ENCODE data around the gene TMPRSS3. TPM values are rescaled to one million over a fixed set of nuclear protein-coding genes. Genes with fewer than 3 reads are reported as not detected.

The TMPRSS3 gene
- total and polyA plus RNA-seq, 2 donors (not counting 1 experiment from before 2014, with no cell fraction given): 0.10 to 0.12 TPM

- Histone ChIP-seq H3K4me3 (ENCODE audit: control extremely low read depth in 1 of 5, extremely low read depth in 1 of 5, insufficient read depth in 1 of 5, low read depth in 2 of 5, low read length in 4 of 5) (no peak overlapping the region), H3K36me3 (replicated peaks in 1 of 2; ENCODE audit: control extremely low read depth in 1 of 2, control insufficient read depth in 1 of 2, extremely low read depth in 1 of 2, insufficient read depth in 2 of 2, low read length in 1 of 2) (no peaks in the 10 kb centered on the region), H3K27me3 (replicated peaks in 1 of 4; ENCODE audit: control extremely low read depth in 1 of 4, control insufficient read depth in 3 of 4, insufficient read depth in 4 of 4, low read length in 3 of 4) (peaks cover 0 to 11% (median 0%) of the 10 kb centered on the region in 4 experiments), H3K4me2 (replicated peaks; ENCODE audit: low read depth, low read length, poor library complexity, severe bottlenecking) (no peak overlapping the region), H3K4me1 (ENCODE audit: control insufficient read depth in 2 of 2, insufficient read depth in 2 of 2, low read length in 2 of 2) (no peaks in the 10 kb centered on the region), H4K20me1 (ENCODE audit: control insufficient read depth, insufficient read depth, low read length, poor library complexity, severe bottlenecking) (no peaks in the 10 kb centered on the region), H3K27ac (ENCODE audit: low read length in 2 of 2) (no peak overlapping the region), H3K79me2 (ENCODE audit: control insufficient read depth, insufficient read depth, low read length) (no peaks in the 10 kb centered on the region), H3K9me3 (ENCODE audit: control extremely low read depth in 1 of 3, control insufficient read depth in 2 of 3, insufficient read depth in 1 of 3, low read length in 2 of 3) (no peaks in the 10 kb centered on the region), H2AFZ (ENCODE audit: insufficient read depth, low read depth, low read length, poor library complexity, severe bottlenecking) (no peak overlapping the region), H3K9ac (ENCODE audit: low read length) (no peak overlapping the region)
- no peak for ATAC-seq (ENCODE audit: low read depth)
- TF ChIP-seq EZH2 (IDR thresholded peaks at IDR 0.05; ENCODE audit: borderline replicate concordance, insufficient read depth, low read depth, low read length, poor library complexity, severe bottlenecking): no peak
- TF ChIP-seq CTCF (IDR thresholded peaks at IDR 0.05): no peak
- WGBS (ENCODE audit: insufficient coverage): 96% methylated on average over 11 of the region's 15 CpGs
- no peak for DNase-seq
- Mint-ChIP-seq H3K27me3 (peaks cover 14% of the 10 kb centered on the region), H3K9me3 (ENCODE audit: insufficient read depth) (no peaks in the 10 kb centered on the region), H3K4me1 (peaks cover 3% of the 10 kb centered on the region), H3K4me3 (no peak overlapping the region), H3K27ac (no peak overlapping the region)
- ChIA-PET CTCF (interaction anchor here (1.1 kb wide), 1 partner anchor 185 kb away, joined by 3 read pairs; no protein-coding TSS in a partner anchor), POLR2A (interaction anchor here (0.7 kb wide), 1 partner anchor 182 kb away, joined by 3 read pairs; no protein-coding TSS in a partner anchor)
- intact Hi-C loops (cut with micrococcal nuclease): no loop called here
Measured at GRCh38 chr21:42443181-42443785, 47.4 kb upstream of the TMPRSS3 start.

- peaks cover 0 to 6% (median 3%) of the 10 kb centered on the region in 3 donors for H3K9me3 ChIP-seq (ENCODE audit: control extremely low read depth in 1 of 3, control insufficient read depth in 2 of 3, insufficient read depth in 1 of 3, low read length in 2 of 3)
- WGBS (ENCODE audit: insufficient coverage): 78% methylated on average over 5 of the region's 6 CpGs
- peaks cover 0 to 18% (median 0%) of the 10 kb centered on the region in 4 experiments for H3K27me3 ChIP-seq (replicated peaks in 1 of 4; ENCODE audit: control extremely low read depth in 1 of 4, control insufficient read depth in 3 of 4, insufficient read depth in 4 of 4, low read length in 3 of 4)
- no peak overlapping the region for H3K4me3 Mint-ChIP-seq
- H3K79me2 ChIP-seq (ENCODE audit: control insufficient read depth, insufficient read depth, low read length): no peaks in the 10 kb centered on the region
- no peak for DNase-seq
- no peak overlapping the region for H3K27ac ChIP-seq (ENCODE audit: low read length in 2 of 2)
- H3K9me3 Mint-ChIP-seq (ENCODE audit: insufficient read depth): peaks cover 3% of the 10 kb centered on the region
- CTCF ChIA-PET: interaction anchor here (0.9 to 1.1 kb wide), 2 partner anchors 94 to 183 kb away, joined by 3 to 4 read pairs; no protein-coding TSS in a partner anchor
- TF ChIP-seq EZH2 (IDR thresholded peaks at IDR 0.05; ENCODE audit: borderline replicate concordance, insufficient read depth, low read depth, low read length, poor library complexity, severe bottlenecking): no peak
- TF ChIP-seq CTCF (IDR thresholded peaks at IDR 0.05): no peak
- H3K4me1 ChIP-seq (ENCODE audit: control insufficient read depth in 2 of 2, insufficient read depth in 2 of 2, low read length in 2 of 2): no peaks in the 10 kb centered on the region
- H3K4me2 ChIP-seq (replicated peaks; ENCODE audit: low read depth, low read length, poor library complexity, severe bottlenecking): no peak overlapping the region
- ATAC-seq (ENCODE audit: low read depth): no peak
- no peaks in the 10 kb centered on the region for H4K20me1 ChIP-seq (ENCODE audit: control insufficient read depth, insufficient read depth, low read length, poor library complexity, severe bottlenecking)
- POLR2A ChIA-PET: no interaction called here
- no peaks in the 10 kb centered on the region for H3K36me3 ChIP-seq (replicated peaks in 1 of 2; ENCODE audit: control extremely low read depth in 1 of 2, control insufficient read depth in 1 of 2, extremely low read depth in 1 of 2, insufficient read depth in 2 of 2, low read length in 1 of 2)
- peaks cover 3% of the 10 kb centered on the region for H3K4me1 Mint-ChIP-seq
- no peak overlapping the region for H3K9ac ChIP-seq (ENCODE audit: low read length)
- intact Hi-C loops (cut with micrococcal nuclease): no loop called here
- H2AFZ ChIP-seq (ENCODE audit: insufficient read depth, low read depth, low read length, poor library complexity, severe bottlenecking): no peak overlapping the region
- H3K4me3 ChIP-seq (ENCODE audit: control extremely low read depth in 1 of 5, extremely low read depth in 1 of 5, insufficient read depth in 1 of 5, low read depth in 2 of 5, low read length in 4 of 5): no peak overlapping the region
- peaks cover 20% of the 10 kb centered on the region for H3K27me3 Mint-ChIP-seq
- H3K27ac Mint-ChIP-seq: no peak overlapping the region
Measured at GRCh38 chr21:42441963-42442362, 46.1 kb upstream of the TMPRSS3 start.

Measured in B cell (primary cell).